ENCODE measurements around the gene CMPK1.
"Not testable (repeated sequence)": the region's sequence is repeated elsewhere in the genome, so short reads cannot be mapped to it uniquely, and the experiment has no call there.

Gene CMPK1

GRCh38 chr1:47337350-47337749, 3.8 kb downstream of the CMPK1 start:
- DNase-seq (ENCODE audit: low read depth in 4 of 4, low spot score in 1 of 4), result no peak

- DNase-seq (ENCODE audit: low read depth in 4 of 4, low spot score in 1 of 4), result no peak
Measured at GRCh38 chr1:47338249-47339077, 4.9 kb downstream of the CMPK1 start.

- no peak for DNase-seq (ENCODE audit: low read depth in 4 of 4, low spot score in 1 of 4)
Measured at GRCh38 chr1:47340227-47340626, 6.6 kb downstream of the CMPK1 start.

- DNase-seq (ENCODE audit: low read depth in 4 of 4, low spot score in 1 of 4), result not testable (repeated sequence)
Measured at GRCh38 chr1:47346979-47347378, 13.4 kb downstream of the CMPK1 start.

- DNase-seq (ENCODE audit: low read depth in 4 of 4, low spot score in 1 of 4), result no peak
Measured at GRCh38 chr1:47347735-47348134, 14.1 kb downstream of the CMPK1 start.

- DNase-seq (ENCODE audit: low read depth in 4 of 4, low spot score in 1 of 4), result no peak
Measured at GRCh38 chr1:47348246-47348645, 14.7 kb downstream of the CMPK1 start.

GRCh38 chr1:47351305-47351704, 17.7 kb downstream of the CMPK1 start:
- no peak for DNase-seq (ENCODE audit: low read depth in 4 of 4, low spot score in 1 of 4)

- no peak for DNase-seq (ENCODE audit: low read depth in 4 of 4, low spot score in 1 of 4)
Measured at GRCh38 chr1:47361380-47361779, 27.8 kb downstream of the CMPK1 start.

GRCh38 chr1:47362828-47363227, 29.2 kb downstream of the CMPK1 start:
- DNase-seq (ENCODE audit: low read depth in 4 of 4, low spot score in 1 of 4), result no peak

- no peak for DNase-seq (ENCODE audit: low read depth in 4 of 4, low spot score in 1 of 4)
Measured at GRCh38 chr1:47367651-47368050, 34.1 kb downstream of the CMPK1 start.

GRCh38 chr1:47371016-47371517, 37.5 kb downstream of the CMPK1 start:
- no peak for DNase-seq (ENCODE audit: low read depth in 4 of 4, low spot score in 1 of 4)

GRCh38 chr1:47374501-47374900, 40.9 kb downstream of the CMPK1 start:
- DNase-seq (ENCODE audit: low read depth in 4 of 4, low spot score in 1 of 4), result no peak

- no peak for DNase-seq (ENCODE audit: low read depth in 4 of 4, low spot score in 1 of 4)
Measured at GRCh38 chr1:47378147-47378546, 44.6 kb downstream of the CMPK1 start.

GRCh38 chr1:47380699-47381098, 47.1 kb downstream of the CMPK1 start:
- no peak for DNase-seq (ENCODE audit: low read depth in 4 of 4, low spot score in 1 of 4)

- DNase-seq (ENCODE audit: low read depth in 4 of 4, low spot score in 1 of 4), result no peak
Measured at GRCh38 chr1:47382399-47382983, 48.9 kb downstream of the CMPK1 start.

GRCh38 chr1:47384083-47384482, 50.5 kb downstream of the CMPK1 start:
- DNase-seq (ENCODE audit: low read depth in 4 of 4, low spot score in 1 of 4), result no peak

- no peak for DNase-seq (ENCODE audit: low read depth in 4 of 4, low spot score in 1 of 4)
Measured at GRCh38 chr1:47385020-47385419, 51.4 kb downstream of the CMPK1 start.

GRCh38 chr1:47386268-47386667, 52.7 kb downstream of the CMPK1 start:
- no peak for DNase-seq (ENCODE audit: low read depth in 4 of 4, low spot score in 1 of 4)

- DNase-seq (ENCODE audit: low read depth in 4 of 4, low spot score in 1 of 4), result no peak
Measured at GRCh38 chr1:47388030-47388890, 54.7 kb downstream of the CMPK1 start.

GRCh38 chr1:47388891-47389238, 55.3 kb downstream of the CMPK1 start:
- DNase-seq (ENCODE audit: low read depth in 4 of 4, low spot score in 1 of 4), result peak in 3 of 4 experiments; percentile 4 to 28 (median 17)

- DNase-seq (ENCODE audit: low read depth in 4 of 4, low spot score in 1 of 4), result no peak
Measured at GRCh38 chr1:47389731-47390130, 56.1 kb downstream of the CMPK1 start.

GRCh38 chr1:47390843-47391242, 57.3 kb downstream of the CMPK1 start:
- DNase-seq (ENCODE audit: low read depth in 4 of 4, low spot score in 1 of 4), result no peak
